ENCODE data around the gene LRRC32.

Gene LRRC32

GRCh38 chr11:76704171-76704948 is 33.8 kb upstream of the LRRC32 start:
- no peak overlapping the region for H3K4me3 ChIP-seq (ENCODE audit: low read depth, low read length)
- TF ChIP-seq, protein P1, sequence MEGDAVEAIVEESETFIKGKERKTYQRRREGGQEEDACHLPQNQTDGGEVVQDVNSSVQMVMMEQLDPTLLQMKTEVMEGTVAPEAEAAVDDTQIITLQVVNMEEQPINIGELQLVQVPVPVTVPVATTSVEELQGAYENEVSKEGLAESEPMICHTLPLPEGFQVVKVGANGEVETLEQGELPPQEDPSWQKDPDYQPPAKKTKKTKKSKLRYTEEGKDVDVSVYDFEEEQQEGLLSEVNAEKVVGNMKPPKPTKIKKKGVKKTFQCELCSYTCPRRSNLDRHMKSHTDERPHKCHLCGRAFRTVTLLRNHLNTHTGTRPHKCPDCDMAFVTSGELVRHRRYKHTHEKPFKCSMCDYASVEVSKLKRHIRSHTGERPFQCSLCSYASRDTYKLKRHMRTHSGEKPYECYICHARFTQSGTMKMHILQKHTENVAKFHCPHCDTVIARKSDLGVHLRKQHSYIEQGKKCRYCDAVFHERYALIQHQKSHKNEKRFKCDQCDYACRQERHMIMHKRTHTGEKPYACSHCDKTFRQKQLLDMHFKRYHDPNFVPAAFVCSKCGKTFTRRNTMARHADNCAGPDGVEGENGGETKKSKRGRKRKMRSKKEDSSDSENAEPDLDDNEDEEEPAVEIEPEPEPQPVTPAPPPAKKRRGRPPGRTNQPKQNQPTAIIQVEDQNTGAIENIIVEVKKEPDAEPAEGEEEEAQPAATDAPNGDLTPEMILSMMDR (IDR thresholded peaks at IDR 0.05; ENCODE audit: borderline replicate concordance, insufficient read depth, low read depth, low read length) = no peak

DNA sequence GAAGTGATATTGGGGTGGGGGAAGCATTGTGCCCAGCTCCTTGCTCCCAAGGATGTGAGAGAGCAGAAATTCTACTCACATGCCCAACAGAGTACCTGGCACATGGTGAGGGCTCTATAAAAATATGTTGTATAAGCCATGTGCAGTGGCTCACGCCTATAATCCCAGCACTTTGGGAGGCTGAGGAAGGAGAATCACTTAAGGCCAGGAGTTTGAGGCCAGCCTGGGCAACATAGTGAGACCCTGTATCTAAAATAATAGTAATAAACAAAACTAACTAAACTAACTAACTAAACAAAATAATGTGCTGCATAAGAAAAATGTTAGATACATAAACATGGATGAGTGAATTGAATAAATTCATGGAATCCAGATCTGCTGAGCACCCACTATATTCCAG is 33.2 kb upstream of the LRRC32 start:
- TF ChIP-seq, protein P1 (IDR thresholded peaks at IDR 0.05; ENCODE audit: borderline replicate concordance, insufficient read depth, low read depth, low read length) = no peak
- H3K4me3 ChIP-seq (ENCODE audit: low read depth, low read length) = no peak overlapping the region

DNA sequence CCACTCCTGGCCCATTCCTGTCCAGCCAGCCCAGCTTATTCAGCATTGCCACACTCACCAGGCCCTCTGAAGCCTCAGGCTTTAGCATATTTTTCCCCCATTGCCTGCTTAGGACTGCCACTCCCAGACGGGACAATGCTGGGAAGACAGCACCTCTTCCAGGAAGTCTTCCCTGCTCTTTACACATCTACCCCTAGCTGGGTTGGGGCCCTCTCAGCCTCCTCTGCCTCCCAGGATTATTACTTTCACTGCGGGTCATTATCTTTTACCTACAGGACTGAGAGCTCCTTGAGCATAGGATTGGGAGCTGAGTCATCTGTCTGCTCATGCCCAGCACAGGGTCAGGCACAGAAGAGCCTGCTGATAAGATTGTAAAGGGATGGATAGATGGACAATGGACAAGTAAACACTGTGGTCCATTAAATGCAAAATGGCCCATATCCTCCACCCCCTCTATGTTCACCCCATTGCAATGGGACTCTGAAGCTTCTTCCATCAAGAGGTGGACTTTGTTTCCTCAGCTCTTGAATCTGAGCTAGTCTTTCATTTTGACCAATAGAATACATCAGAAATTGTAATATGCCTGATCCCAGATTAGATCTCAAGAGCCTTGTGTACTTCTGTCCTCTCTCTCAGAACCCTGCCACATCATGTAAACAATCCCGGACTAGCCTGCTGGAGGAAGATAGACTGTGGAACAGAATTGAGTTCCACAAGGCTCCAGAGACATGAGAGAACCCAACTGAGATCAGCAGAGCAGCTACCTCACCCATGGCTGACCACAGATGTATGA is 32.0 kb upstream of the LRRC32 start:
- TF ChIP-seq, protein P1 (IDR thresholded peaks at IDR 0.05; ENCODE audit: borderline replicate concordance, insufficient read depth, low read depth, low read length) = no peak
- H3K4me3 ChIP-seq (ENCODE audit: low read depth, low read length) = no peak overlapping the region

- TF ChIP-seq, protein P1 (IDR thresholded peaks at IDR 0.05; ENCODE audit: borderline replicate concordance, insufficient read depth, low read depth, low read length) = no peak
- no peak overlapping the region for H3K4me3 ChIP-seq (ENCODE audit: low read depth, low read length)
Measured at GRCh38 chr11:76701294-76702040, 30.9 kb upstream of the LRRC32 start.

- no peak overlapping the region for H3K4me3 ChIP-seq (ENCODE audit: low read depth, low read length)
- TF ChIP-seq, protein P1 (IDR thresholded peaks at IDR 0.05; ENCODE audit: borderline replicate concordance, insufficient read depth, low read depth, low read length) = no peak
Measured at GRCh38 chr11:76700177-76701100, 29.9 kb upstream of the LRRC32 start.

DNA sequence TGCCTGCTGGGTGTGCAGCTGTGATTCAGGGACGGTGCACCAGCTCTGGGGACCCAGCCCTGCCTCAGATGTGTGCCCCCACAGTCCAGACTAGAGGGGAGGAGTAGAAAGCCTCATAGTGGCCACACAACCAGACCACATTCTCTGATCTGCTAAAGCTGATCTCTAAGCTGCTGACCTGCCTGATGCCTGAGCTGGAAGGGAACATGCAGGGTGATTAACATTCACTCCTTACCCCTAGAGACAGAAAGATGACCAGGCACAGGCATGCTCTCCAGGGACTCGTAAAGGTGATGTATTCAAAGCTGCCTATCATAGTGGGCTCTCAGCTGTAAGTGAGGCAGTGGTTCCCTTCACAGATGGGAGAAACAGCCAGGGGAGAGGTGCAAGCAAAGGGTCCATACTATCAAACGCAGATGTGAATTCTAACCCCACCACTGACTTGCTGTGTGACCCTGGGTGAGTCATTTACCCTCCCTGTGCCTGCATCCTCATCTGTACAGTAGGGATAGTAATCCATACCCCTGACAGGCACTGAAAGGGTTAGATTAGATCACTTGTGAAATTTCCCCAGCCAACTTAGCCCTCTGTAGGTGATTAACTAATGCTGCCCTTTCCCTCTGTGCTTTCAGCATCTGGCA is 29.0 kb upstream of the LRRC32 start:
- H3K4me3 ChIP-seq (ENCODE audit: low read depth, low read length) = no peak overlapping the region
- TF ChIP-seq, protein P1 (IDR thresholded peaks at IDR 0.05; ENCODE audit: borderline replicate concordance, insufficient read depth, low read depth, low read length) = no peak

Data from GM12875 (cell line).